Loucy (cell line): ENCODE measurements around the gene GSTA1.
"Not testable (repeated sequence)": the region's sequence is repeated elsewhere in the genome, so short reads cannot be mapped to it uniquely, and the experiment has no call there.

Source experiments
- H2AFZ ChIP-seq: fragments of 200-600 bp; sonication (generic); 2 replicates; pipeline ENCODE4 v1.6.0; 2016; ENCODE audit warnings: antibody characterized with exemption, mild to moderate bottlenecking, low read length, moderate library complexity
- H3F3A ChIP-seq: fragments of 200-600 bp; 2 replicates; pipeline ENCODE4 v1.6.0; 2016; ENCODE audit warnings: antibody characterized with exemption, low read depth, mild to moderate bottlenecking
- H3K27me3 ChIP-seq: fragments of 200-600 bp; sonication (generic); 2 replicates; pipeline ENCODE4 v1.6.1; 2014; ENCODE audit warnings: low read length, mild to moderate bottlenecking; ENCODE audit not compliant: insufficient read depth, poor library complexity, severe bottlenecking
- H3K36me3 ChIP-seq: fragments of 200-600 bp; sonication (generic); 2 replicates; pipeline ENCODE4 v1.6.1; 2016; ENCODE audit warnings: low read length; ENCODE audit not compliant: insufficient read depth
- H3K4me1 ChIP-seq: fragments of 200-600 bp; sonication (generic); 2 replicates; pipeline ENCODE4 v1.5.1; 2014; ENCODE audit warnings: low read length, mild to moderate bottlenecking; ENCODE audit not compliant: insufficient read depth, poor library complexity, severe bottlenecking
- H3K4me2 ChIP-seq: fragments of 200-600 bp; sonication (generic); 2 replicates; pipeline ENCODE4 v1.6.0; 2014; ENCODE audit warnings: antibody characterized with exemption, low read length, low read depth, mild to moderate bottlenecking; ENCODE audit not compliant: poor library complexity, severe bottlenecking
- H3K4me3 ChIP-seq: fragments of 200-600 bp; sonication (generic); 2 replicates; pipeline ENCODE4 v1.5.1; 2014; ENCODE audit warnings: low read length, mild to moderate bottlenecking, mixed read lengths; ENCODE audit not compliant: poor library complexity, severe bottlenecking
- H3K79me2 ChIP-seq: fragments of 200-600 bp; sonication (generic); 2 replicates; pipeline ENCODE4 v1.6.1; 2014; ENCODE audit warnings: low read length; ENCODE audit not compliant: insufficient read depth
- H3K9ac ChIP-seq: fragments of 200-600 bp; sonication (generic); 2 replicates; pipeline ENCODE4 v1.6.0; 2014; ENCODE audit warnings: mild to moderate bottlenecking, low read depth, low read length, moderate library complexity; ENCODE audit not compliant: poor library complexity, severe bottlenecking
- H3K9me2 ChIP-seq: fragments of 200-600 bp; sonication (generic); replicated peaks from 2 replicates; pipeline ENCODE4 v1.6.1; 2016; ENCODE audit warnings: low read depth, low read length, mixed read lengths
- H3K9me3 ChIP-seq: fragments of 200-600 bp; sonication (generic); 2 replicates; pipeline ENCODE4 v1.6.1; 2014; ENCODE audit warnings: mild to moderate bottlenecking, antibody characterized with exemption, low read length, low read depth; ENCODE audit not compliant: insufficient read depth
- H4K20me1 ChIP-seq: fragments of 200-600 bp; sonication (generic); 2 replicates; pipeline ENCODE4 v1.6.0; 2014; ENCODE audit warnings: antibody characterized with exemption, low read length, mild to moderate bottlenecking; ENCODE audit not compliant: insufficient read depth, poor library complexity, severe bottlenecking
- CTCF ChIP-seq: fragments of 200-600 bp; sonication (generic); conservative IDR thresholded peaks from 2 replicates; pipeline ENCODE4 v1.5.1; 2014; ENCODE audit warnings: mild to moderate bottlenecking, antibody characterized with exemption, low read length
- EZH2phosphoT487 ChIP-seq: fragments of 200-600 bp; IDR thresholded peaks from 2 replicates; pipeline ENCODE4 v1.6.1; 2018; ENCODE audit warnings: antibody characterized with exemption, mild to moderate bottlenecking, moderate library complexity, borderline replicate concordance

Gene GSTA1

DNA sequence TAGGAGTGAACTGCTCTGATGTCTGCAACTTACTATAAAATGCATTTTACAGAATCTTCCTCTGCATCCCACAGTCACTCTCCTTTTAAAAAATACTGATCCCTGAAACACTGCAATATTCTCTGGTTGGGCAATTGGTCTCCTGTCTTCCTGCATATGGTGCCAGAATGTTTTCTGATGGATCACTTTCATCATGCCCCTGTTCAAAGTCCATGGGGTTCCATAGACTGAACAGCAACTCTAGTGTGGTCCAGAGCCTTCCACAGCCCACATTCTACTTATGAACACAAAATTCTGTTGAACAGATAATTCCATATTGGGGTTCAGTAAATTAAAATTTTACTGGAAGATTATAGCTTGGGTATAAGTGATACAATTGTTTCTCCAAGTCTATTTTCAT lies 51.3 kb downstream of the GSTA1 start:
- TF ChIP-seq EZH2phosphoT487, result no peak
- TF ChIP-seq CTCF, result no peak
- H3K4me1 ChIP-seq, result no peaks in the 10 kb centered on the region
- H4K20me1 ChIP-seq, result no peaks in the 10 kb centered on the region
- H3K27me3 ChIP-seq, result no peaks in the 10 kb centered on the region
- no peaks in the 10 kb centered on the region for H3K9me3 ChIP-seq
- no peaks in the 10 kb centered on the region for H3K9me2 ChIP-seq
- no peaks in the 10 kb centered on the region for H3F3A ChIP-seq
- no peaks in the 10 kb centered on the region for H3K36me3 ChIP-seq
- H2AFZ ChIP-seq, result no peak overlapping the region
- no peak overlapping the region for H3K9ac ChIP-seq
- H3K79me2 ChIP-seq, result no peaks in the 10 kb centered on the region
- no peak overlapping the region for H3K4me2 ChIP-seq
- H3K4me3 ChIP-seq, result no peak overlapping the region

DNA sequence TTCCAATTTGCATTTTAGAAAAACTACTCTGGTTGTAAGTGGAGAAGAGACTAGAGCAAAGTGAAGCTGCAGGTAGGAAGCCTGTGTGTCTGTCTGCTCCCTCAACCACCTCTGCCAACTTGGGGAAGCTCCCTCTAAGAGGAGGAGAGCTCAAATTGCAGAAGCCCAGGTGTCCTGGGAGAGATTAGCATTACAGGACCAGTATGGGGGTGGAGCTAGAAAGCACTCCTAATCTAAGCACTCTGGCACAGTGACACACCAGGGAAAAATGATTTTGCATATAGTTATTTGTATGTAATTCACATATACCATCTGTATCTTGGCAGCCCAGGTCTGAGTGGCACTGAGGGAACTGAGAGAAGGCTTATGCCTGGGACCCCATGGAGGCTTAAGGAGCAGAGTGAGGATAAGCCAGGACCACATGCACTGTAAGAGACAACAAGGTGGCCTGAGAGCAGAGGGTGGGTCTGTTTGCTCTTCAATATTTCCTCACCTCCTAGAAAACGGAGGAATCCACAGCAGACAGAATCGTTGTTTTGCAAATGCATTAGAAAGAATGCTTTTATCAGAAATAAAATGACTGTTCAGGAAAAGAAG lies 54.0 kb downstream of the GSTA1 start:
- H3K9me3 ChIP-seq, result no peaks in the 10 kb centered on the region
- TF ChIP-seq CTCF, result no peak
- no peak for TF ChIP-seq EZH2phosphoT487
- H3K36me3 ChIP-seq, result no peaks in the 10 kb centered on the region
- H3K79me2 ChIP-seq, result no peaks in the 10 kb centered on the region
- no peaks in the 10 kb centered on the region for H3F3A ChIP-seq
- H3K27me3 ChIP-seq, result no peaks in the 10 kb centered on the region
- no peaks in the 10 kb centered on the region for H4K20me1 ChIP-seq
- no peaks in the 10 kb centered on the region for H3K4me1 ChIP-seq
- no peaks in the 10 kb centered on the region for H3K9me2 ChIP-seq
- no peak overlapping the region for H3K4me2 ChIP-seq
- H3K9ac ChIP-seq, result no peak overlapping the region
- no peak overlapping the region for H2AFZ ChIP-seq
- no peak overlapping the region for H3K4me3 ChIP-seq

- H3F3A ChIP-seq, H3K9ac ChIP-seq, H3K4me1 ChIP-seq, H3K4me3 ChIP-seq, H3K36me3 ChIP-seq, H2AFZ ChIP-seq, H4K20me1 ChIP-seq, H3K9me2 ChIP-seq, H3K79me2 ChIP-seq, H3K27me3 ChIP-seq, H3K4me2 ChIP-seq, H3K9me3 ChIP-seq: not testable (repeated sequence)
Measured at GRCh38 chr6:52747301-52747700, 56.3 kb downstream of the GSTA1 start.

- Histone ChIP-seq H3K4me1 (no peaks in the 10 kb centered on the region), H3K4me2 (no peak overlapping the region), H2AFZ (no peak overlapping the region), H3K9me2 (no peaks in the 10 kb centered on the region), H3K4me3 (no peak overlapping the region), H3K9ac (no peak overlapping the region), H3F3A (no peaks in the 10 kb centered on the region), H3K9me3 (no peaks in the 10 kb centered on the region), H4K20me1 (no peaks in the 10 kb centered on the region), H3K27me3 (no peaks in the 10 kb centered on the region), H3K36me3 (no peaks in the 10 kb centered on the region), H3K79me2 (no peaks in the 10 kb centered on the region)
- TF ChIP-seq CTCF, result no peak
- no peak for TF ChIP-seq EZH2phosphoT487
Measured at GRCh38 chr6:52746213-52746612, 57.4 kb downstream of the GSTA1 start.
